Endothelial cell of umbilical vein (primary cell): Measurements from ENCODE around the gene SLC27A4. TPM values are rescaled to one million over a fixed set of nuclear protein-coding genes. Genes with fewer than 3 reads are reported as not detected.

ENCODE experiments used
- BruUV-seq: library from RNA; stranded (reverse); fragments of 400-500 nt; replicated peaks from 2 replicates; lab custom pipeline; 2021; lab: Mats Ljungman, UMichigan
- CTCF ChIA-PET: fragments of 300-600, 350-600 bp; sonication (Branson Sonifier 250); formaldehyde crosslinking; loops from one replicate; lab custom pipeline; 2021; ENCODE audit warnings: antibody characterized with exemption, inconsistent platforms; lab: Charles Lee
- POLR2A ChIA-PET: fragments of 300-600, 350-600 bp; sonication (Branson Sonifier 250); formaldehyde crosslinking; loops from one replicate; lab custom pipeline; 2021; ENCODE audit warnings: antibody characterized with exemption, inconsistent platforms; lab: Charles Lee
- DNase-seq: peaks from one replicate; pipeline ENCODE4 v3.0.0-alpha.2; 2011; ENCODE audit warnings: low read depth, low spot score
- FAIRE-seq: peaks from 2 replicates; lab custom pipeline; 2011; peaks lifted over from hg19 to GRCh38; lab: Jason Lieb, UNC
- H2AFZ ChIP-seq: 2 replicates; pipeline ENCODE4 v1.6.0; 2012; ENCODE audit warnings: low read depth, low read length, control low read depth, inconsistent platforms
- H3K27ac ChIP-seq: 2 replicates; pipeline ENCODE4 v1.5.1; 2011; ENCODE audit warnings: low read depth, mild to moderate bottlenecking, control low read depth, low read length, moderate library complexity; ENCODE audit not compliant: insufficient read depth
- H3K27me3 ChIP-seq, 2 experiments: 2 replicates each; pipeline versions ENCODE4 v1.6.0 to v1.6.1; 2011; ENCODE audit warnings: low read length in 2 of 2, mixed read lengths in 1 of 2; ENCODE audit not compliant: control insufficient read depth in 2 of 2, insufficient read depth in 2 of 2
- H3K36me3 ChIP-seq, 2 experiments: 2 replicates in 1 of 2; 3 replicates in 1 of 2; pipeline ENCODE4 v1.5.1; 2011; ENCODE audit warnings: low read length in 2 of 2, mild to moderate bottlenecking in 1 of 2, moderate library complexity in 1 of 2; ENCODE audit not compliant: control insufficient read depth in 2 of 2, insufficient read depth in 2 of 2; ENCODE audit errors: extremely low read depth in 1 of 2
- H3K4me1 ChIP-seq: 3 replicates; pipeline ENCODE4 v1.5.1; 2011; ENCODE audit warnings: mild to moderate bottlenecking, low read length; ENCODE audit not compliant: control insufficient read depth, insufficient read depth; ENCODE audit errors: extremely low read depth
- H3K4me2 ChIP-seq: 2 replicates; pipeline ENCODE4 v1.6.1; 2011; ENCODE audit warnings: low read length, control low read depth, mixed read lengths; ENCODE audit not compliant: insufficient read depth
- H3K4me3 ChIP-seq, 3 experiments: fragments of 200-600 bp in 1 of 3; sonication (generic), shearing (Covaris generic) in 1 of 3; replicated peaks in 1 of 3; 2 replicates each; pipeline ENCODE4 v1.5.1; 2011 to 2016; ENCODE audit warnings: control low read depth in 3 of 3, low read length in 3 of 3, mild to moderate bottlenecking in 2 of 3, inconsistent platforms in 1 of 3, low read depth in 1 of 3, moderate library complexity in 1 of 3; ENCODE audit not compliant: insufficient read depth in 1 of 3
- H3K79me2 ChIP-seq: 2 replicates; pipeline ENCODE4 v1.6.0; 2012; ENCODE audit warnings: low read length, inconsistent platforms; ENCODE audit not compliant: control insufficient read depth, insufficient read depth
- H3K9ac ChIP-seq: replicated peaks from 2 replicates; pipeline ENCODE3; 2011; ENCODE audit warnings: low read length, control low read depth; ENCODE audit not compliant: insufficient read depth; ENCODE audit errors: extremely low read depth
- H3K9me1 ChIP-seq: replicated peaks from 3 replicates; pipeline ENCODE4 v1.6.0; 2011; ENCODE audit warnings: mild to moderate bottlenecking, low read length; ENCODE audit not compliant: control insufficient read depth, insufficient read depth; ENCODE audit errors: extremely low read depth
- H3K9me3 ChIP-seq: replicated peaks from 2 replicates; pipeline ENCODE4 v1.5.1; 2012; ENCODE audit warnings: low read length, inconsistent platforms; ENCODE audit not compliant: control insufficient read depth, insufficient read depth
- H4K20me1 ChIP-seq: replicated peaks from 2 replicates; pipeline ENCODE3; 2011; ENCODE audit warnings: mild to moderate bottlenecking, low read length; ENCODE audit not compliant: control insufficient read depth, insufficient read depth; ENCODE audit errors: extremely low read depth
- CTCF ChIP-seq, 2 donors: IDR thresholded peaks; 1 replicate in 1 of 2; 2 replicates in 1 of 2; pipeline ENCODE4 v1.5.1; 2011; ENCODE audit warnings: low read length in 2 of 2, mild to moderate bottlenecking in 2 of 2, moderate library complexity in 2 of 2, control low read depth in 1 of 2, inconsistent platforms in 1 of 2, low read depth in 1 of 2; ENCODE audit not compliant: insufficient read depth in 1 of 2; ENCODE audit errors: extremely low read depth in 1 of 2
- EZH2 ChIP-seq: IDR thresholded peaks from 2 replicates; pipeline ENCODE4 v1.6.1; 2012; ENCODE audit warnings: borderline replicate concordance, low read depth, mild to moderate bottlenecking, moderate library complexity, low read length, inconsistent platforms; ENCODE audit not compliant: severe bottlenecking
- FOS ChIP-seq: IDR thresholded peaks from 2 replicates; pipeline ENCODE4 v1.6.1; 2011; ENCODE audit warnings: mild to moderate bottlenecking, low read length, moderate library complexity, borderline replicate concordance; ENCODE audit not compliant: insufficient read depth
- GATA2 ChIP-seq: IDR thresholded peaks from 2 replicates; pipeline ENCODE4 v1.7.0; 2011; ENCODE audit warnings: low read depth, mild to moderate bottlenecking, moderate library complexity, mixed read lengths, low read length; ENCODE audit not compliant: insufficient read length, insufficient read depth
- JUN ChIP-seq: IDR thresholded peaks from 2 replicates; pipeline ENCODE4 v1.6.1; 2011; ENCODE audit warnings: borderline replicate concordance, low read depth; ENCODE audit not compliant: insufficient read length, insufficient read depth
- MAX ChIP-seq: IDR thresholded peaks from 2 replicates; pipeline ENCODE4 v1.6.1; 2011; ENCODE audit not compliant: insufficient read depth, insufficient read length
- POLR2A ChIP-seq: IDR thresholded peaks from 2 replicates; pipeline ENCODE4 v1.6.1; 2012; ENCODE audit warnings: low read depth, mild to moderate bottlenecking, control low read depth, low read length
- POLR2AphosphoS5 ChIP-seq: IDR thresholded peaks from 2 replicates; pipeline ENCODE4 v1.6.1; 2012; ENCODE audit warnings: low read depth, mild to moderate bottlenecking, control low read depth, low read length, moderate library complexity; ENCODE audit not compliant: insufficient read depth
- dilution Hi-C: fragments of 300-500 bp; cut with MboI; formaldehyde crosslinking; loops from one replicate; pipeline ENCODE4 v1.15.0; 2019; ENCODE audit warnings: low sequenced_read_pairs; ENCODE audit not compliant: extremely low pct_ligation_motif_present
- intact Hi-C: fragments of 100-400 bp; cut with micrococcal nuclease; formaldehyde crosslinking; loops from one replicate; pipeline ENCODE4 v1.10.0; 2022
- polyA plus RNA-seq, 4 experiments: library from polyadenylated mRNA; depleted of rRNA in 3 of 4; stranded (reverse) in 3 of 4; unstranded in 1 of 4; fragments of >200 nt; gene quantifications; 2 replicates each; pipeline versions ENCODE4 v1.2.1 to v1.2.3, GENCODE V29; 2011 to 2012; ENCODE audit warnings: missing spikeins in 1 of 4
- total RNA-seq: library from RNA; stranded (reverse); gene quantifications from 2 replicates; pipeline ENCODE4 v1.2.3, GENCODE V29; 2021

The SLC27A4 gene
- total and polyA plus RNA-seq, 2 donors (not counting 3 experiments of a cell fraction or from before 2014, with no cell fraction given), result 29.9 to 35.0 TPM

DNA sequence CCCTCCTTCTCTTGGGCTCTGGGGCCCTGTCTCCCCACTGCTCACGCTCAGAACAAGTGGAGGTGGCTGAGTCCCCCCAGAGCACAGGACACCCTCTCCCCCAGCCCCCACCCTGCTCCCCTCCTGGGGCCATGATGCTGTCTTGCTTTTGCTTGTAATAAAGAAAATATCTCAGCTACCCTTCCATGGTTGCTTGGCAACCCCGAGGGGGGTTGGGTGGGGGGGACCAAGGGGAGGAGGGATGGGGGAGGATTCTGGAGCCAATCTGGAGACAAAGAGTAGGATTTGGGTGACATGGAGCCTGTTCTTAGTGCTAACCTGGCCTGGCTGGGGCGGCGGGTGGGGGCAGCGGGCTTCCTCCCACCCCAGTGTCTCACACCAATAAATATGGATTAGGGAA is 64.2 kb downstream of the SLC27A4 start:
- H3K27ac ChIP-seq, result no peak overlapping the region
- POLR2A ChIA-PET, result no interaction called here
- no peaks in the 10 kb centered on the region for H3K9me3 ChIP-seq
- H4K20me1 ChIP-seq, result no peaks in the 10 kb centered on the region
- no peaks in the 10 kb centered on the region for H3K9me1 ChIP-seq
- intact Hi-C loops (no loop called here), dilution Hi-C loops (no loop called here)
- CTCF ChIA-PET, result interaction anchor here (0.6 kb wide), 2 partner anchors 19 to 51 kb away, joined by 3 read pairs; partner anchors contain the start of gene ODF2
- no peaks in the 10 kb centered on the region for H3K36me3 ChIP-seq
- no peaks in the 10 kb centered on the region for H3K27me3 ChIP-seq
- no TSS peak for BruUV-seq
- no peak overlapping the region for H3K9ac ChIP-seq
- TF ChIP-seq CTCF (IDR thresholded peaks at IDR 0.05; ENCODE audit: extremely low read depth in 1 of 2, insufficient read depth in 1 of 2, low read depth in 1 of 2, low read length in 2 of 2) (no peak), MAX (no peak), FOS (no peak), EZH2 (no peak), JUN (no peak), POLR2AphosphoS5 (no peak), GATA2 (no peak), POLR2A (no peak)
- no peak overlapping the region for H3K4me2 ChIP-seq
- no peak overlapping the region for H3K4me3 ChIP-seq
- no peak for DNase-seq
- FAIRE-seq, result no peak
- H3K4me1 ChIP-seq, result no peaks in the 10 kb centered on the region
- no peak overlapping the region for H2AFZ ChIP-seq
- H3K79me2 ChIP-seq, result no peaks in the 10 kb centered on the region
